HG03457 (cell line): Measurements from ENCODE around the gene TNP1.

ENCODE experiments used
- ATAC-seq: cut with Tn5 transposase; IDR thresholded peaks from one replicate; pipeline ENCODE4 v1.9.1; 2021; ENCODE audit warnings: moderate number of reproducible peaks; ENCODE audit not compliant: unreplicated experiment

Gene TNP1

DNA sequence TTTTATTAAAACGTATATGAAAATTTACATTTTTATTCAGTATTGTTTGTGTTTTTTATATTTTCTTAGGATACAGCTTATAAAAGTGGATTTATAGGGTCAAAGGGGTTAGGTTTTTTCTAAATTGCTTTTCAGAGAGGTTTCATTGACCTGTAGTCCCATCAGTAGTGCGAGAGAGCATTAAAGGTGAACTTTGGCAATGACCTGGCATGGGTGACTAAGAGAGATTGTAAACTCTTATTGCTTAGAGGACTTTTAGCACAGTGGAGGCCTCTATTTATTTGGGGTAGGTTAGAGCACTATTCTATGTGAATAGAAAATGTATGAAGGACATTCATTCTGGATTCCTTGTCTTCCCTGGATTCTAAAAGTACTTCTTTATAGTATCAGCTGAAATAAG is 16.0 kb upstream of the TNP1 start:
- ATAC-seq: no peak

- no peak for ATAC-seq
Observed at GRCh38 chr2:216873573-216873972, 13.7 kb upstream of the TNP1 start.

DNA sequence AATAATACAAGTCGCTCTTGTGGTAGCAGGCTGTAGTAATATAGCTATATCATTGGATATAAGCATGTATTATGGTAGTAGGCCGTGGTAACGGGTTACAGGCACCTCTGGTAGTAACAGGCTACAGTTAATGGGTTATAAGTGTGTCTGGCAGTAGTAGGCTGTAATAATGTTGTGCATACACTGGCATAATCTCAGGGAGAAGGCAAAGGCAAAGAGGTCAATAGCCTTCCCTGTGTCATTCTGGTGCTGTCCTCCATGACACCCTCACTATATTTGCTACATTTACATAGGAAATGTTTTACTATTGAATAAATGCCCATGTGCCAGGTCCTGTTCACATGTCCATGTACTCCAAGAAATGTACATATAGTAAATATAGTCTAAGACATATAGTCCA is 12.8 kb upstream of the TNP1 start:
- ATAC-seq: no peak

DNA sequence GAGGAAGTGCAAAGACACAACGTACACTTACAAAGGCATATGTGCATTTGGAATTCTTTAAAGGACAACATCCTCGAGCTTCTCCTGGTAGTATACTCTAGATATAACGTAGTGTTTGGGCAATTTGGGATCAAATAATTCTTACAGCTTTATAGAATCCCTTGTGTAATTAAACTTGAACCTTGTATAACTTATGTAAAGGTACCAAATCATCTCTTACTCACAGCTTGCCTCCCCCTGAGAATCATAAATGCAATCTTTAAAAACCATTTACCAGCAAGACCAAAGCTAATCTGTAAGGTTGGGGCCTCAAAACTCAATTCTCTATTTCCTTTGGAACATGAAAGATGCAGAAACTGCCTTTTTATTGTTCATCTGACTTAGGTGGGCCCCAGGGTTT is 12.2 kb upstream of the TNP1 start:
- ATAC-seq: no peak

- ATAC-seq: no peak
Observed at GRCh38 chr2:216871333-216871934, 11.6 kb upstream of the TNP1 start.

- ATAC-seq: no peak
Observed at GRCh38 chr2:216870508-216871332, 10.9 kb upstream of the TNP1 start.

- ATAC-seq: no peak
Observed at GRCh38 chr2:216866515-216867095, 6.7 kb upstream of the TNP1 start.

- no peak for ATAC-seq
Observed at GRCh38 chr2:216865658-216866057, 5.8 kb upstream of the TNP1 start.

- no peak for ATAC-seq
Observed at GRCh38 chr2:216863946-216864345, 4.1 kb upstream of the TNP1 start.

DNA sequence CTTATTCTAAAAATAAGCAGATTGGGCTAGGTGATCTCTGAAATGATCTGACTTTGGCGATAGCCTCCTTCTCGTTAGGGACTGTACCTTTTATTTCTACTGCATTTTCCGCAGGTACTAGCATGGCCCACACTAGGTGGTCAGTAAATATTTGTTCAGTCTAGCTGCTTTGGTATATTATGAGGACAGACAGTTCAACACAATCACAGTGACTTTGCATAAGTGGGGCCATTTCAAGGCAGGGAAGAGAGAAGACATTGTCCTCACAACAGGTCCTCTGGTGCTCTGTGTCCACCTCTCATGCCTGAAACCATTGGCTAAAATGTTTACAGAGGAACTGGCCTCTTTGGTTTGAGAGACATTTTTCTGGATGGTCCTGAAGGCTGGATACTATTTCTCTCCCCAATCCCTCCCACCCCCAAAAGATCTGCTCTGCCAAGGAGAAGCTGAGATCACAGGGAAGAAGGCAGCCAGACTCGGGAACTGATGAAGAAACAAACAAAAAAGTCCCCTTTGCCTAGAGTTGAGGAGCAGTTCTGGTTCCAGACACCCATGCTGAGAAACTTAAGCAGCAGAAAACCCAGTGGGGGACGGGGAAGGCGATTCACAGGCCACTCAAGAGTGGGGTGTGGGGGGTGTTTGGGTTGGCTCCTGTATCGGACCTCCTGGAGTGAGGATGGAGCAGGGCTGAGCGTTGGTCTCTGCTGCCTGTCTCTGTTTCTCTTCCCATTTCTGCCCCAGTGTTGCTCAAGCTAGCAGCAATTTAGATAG is 2.9 kb upstream of the TNP1 start:
- no peak for ATAC-seq

GRCh38 chr2:216860426-216861137 is 718 bp upstream of the TNP1 start:
- no peak for ATAC-seq

DNA sequence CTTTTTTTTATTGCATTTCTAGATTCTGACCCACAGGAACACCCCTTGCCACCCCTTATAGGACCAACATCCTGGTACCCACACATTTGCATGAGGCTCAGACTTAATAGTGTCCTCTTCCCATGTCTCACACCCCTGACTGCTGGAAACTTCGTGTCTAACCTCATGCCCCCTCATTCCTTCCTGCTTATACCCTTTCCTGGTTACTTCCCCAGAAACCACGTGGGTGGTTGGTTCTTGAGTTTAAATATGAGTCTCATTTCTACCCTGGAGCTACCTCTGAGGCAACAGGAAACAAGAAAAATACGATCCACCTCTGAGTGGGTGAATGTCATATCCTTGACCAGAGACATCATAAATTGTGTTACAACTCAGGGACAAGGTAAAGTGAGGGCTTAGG is 1.6 kb downstream of the TNP1 start:
- no peak for ATAC-seq

DNA sequence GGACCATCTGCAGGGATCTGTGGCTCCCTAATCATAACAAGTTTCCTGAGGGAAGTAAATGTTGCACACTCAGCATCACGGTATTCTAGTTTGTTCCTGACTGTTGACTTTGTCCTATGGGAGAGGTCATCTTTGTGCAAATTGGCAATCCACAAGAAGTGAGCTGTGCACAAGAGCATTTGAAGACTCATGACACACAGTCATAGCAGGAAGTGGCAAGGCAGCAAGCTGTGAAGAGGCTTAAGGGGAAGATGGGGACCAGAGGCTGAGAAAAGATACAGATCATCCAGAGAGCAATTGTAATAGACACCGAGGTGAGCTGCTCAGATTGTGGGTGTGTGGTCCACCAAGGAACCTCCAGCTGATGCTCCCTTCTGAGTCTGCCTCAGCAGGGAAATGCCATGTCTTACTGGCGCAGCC is 2.7 kb downstream of the TNP1 start:
- no peak for ATAC-seq

DNA sequence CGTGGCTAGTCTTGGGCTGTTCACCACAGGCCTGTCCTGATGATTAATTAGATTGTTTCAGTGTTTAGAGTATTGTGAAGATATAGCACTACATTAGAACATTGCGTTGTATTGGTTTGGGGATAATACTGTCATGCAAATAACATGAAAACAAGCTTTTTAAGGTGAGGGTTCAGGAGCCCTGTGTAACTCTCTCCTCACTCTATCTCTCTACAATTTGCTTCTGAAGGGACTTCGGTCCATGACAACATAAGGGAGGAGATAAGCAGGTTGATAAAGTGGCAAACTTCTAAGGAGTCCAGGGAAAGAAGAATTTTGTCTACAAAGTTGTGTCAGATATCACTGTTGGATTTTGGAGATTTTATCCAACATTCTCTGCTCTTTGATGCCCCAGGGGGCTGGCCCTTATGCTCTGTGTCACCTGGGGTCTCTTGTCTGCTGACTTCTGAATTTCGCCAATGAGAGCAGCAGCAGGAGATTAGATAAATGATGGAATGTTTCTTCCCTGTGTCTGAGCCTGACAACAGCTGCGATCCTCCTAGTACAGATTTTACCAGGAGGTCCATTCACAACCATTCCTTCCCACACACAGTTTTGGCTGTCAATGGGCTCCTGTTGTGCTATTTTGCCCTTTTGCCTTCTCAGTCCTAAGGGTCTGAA is 3.3 kb downstream of the TNP1 start:
- ATAC-seq: no peak

DNA sequence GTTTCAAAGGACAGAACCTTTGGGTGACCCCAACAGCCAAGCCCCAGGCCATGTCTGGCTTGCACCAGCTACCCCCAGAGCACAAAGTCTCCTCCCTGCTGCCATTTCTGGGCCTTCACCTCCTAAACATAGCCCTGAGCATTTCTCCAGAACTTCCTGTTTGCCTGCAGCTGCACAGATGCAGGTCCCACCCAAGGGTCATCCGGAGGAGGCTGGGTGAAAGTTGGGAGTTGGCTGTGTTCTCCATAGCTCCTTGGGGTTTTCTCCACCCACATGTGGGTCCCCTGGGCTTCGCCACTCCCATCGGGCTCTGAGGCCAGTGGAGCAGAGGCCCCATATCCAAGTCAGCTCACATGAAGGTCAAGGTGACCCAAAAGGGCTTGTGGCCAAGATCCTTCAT is 4.3 kb downstream of the TNP1 start:
- no peak for ATAC-seq

DNA sequence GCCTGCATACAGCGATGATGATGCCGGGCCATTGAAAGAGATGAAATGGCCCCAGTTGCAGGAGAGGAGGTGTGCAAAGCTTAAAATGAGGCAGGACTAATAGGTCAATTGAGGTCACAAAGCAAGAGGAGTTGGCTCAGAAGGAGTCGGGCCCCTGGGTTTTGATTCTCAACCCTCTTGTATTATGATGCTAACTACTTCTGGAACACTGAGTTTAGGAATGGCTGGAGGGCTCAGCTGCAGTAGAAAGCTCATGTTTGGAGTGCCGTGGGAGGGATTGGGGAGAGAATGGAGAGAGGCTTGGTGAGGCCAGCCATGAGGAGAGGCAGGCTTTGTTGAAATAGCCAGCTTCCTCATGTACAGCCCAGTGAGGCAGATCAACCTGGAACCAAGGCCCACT is 4.8 kb downstream of the TNP1 start:
- no peak for ATAC-seq

- no peak for ATAC-seq
Observed at GRCh38 chr2:216851486-216852090, 8.3 kb downstream of the TNP1 start.

DNA sequence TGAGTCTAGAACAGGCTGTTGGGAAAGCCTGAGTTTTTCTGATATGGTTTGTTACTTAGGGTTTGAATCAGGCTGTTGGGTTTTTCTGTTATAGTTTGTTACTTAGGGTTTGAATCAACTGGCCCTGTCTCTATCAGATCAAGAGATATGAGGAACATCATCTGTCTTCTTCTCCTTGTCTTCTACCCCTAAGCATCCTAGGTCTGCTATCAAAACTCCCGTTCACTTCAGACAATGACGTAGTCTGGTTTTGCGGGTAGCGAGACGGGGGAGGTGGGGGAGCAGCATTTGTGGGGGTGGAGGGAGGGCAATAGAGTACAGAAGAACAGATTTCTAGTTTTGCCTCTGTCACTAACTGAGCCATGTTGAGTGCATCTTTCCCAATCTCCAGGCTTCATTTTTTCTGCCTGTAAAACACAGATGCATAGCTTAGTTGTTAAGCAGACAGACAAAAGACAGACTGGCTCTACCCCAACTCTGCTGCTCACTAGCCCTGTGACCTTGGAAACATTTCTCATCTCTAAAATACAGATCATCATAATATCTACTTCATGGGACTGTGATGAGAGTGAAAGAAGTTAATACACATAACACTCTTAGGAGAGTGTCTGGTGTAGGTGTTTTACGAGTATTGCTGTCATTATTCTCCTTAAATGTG is 9.1 kb downstream of the TNP1 start:
- no peak for ATAC-seq

- ATAC-seq: no peak
Observed at GRCh38 chr2:216849987-216850386, 9.9 kb downstream of the TNP1 start.
